Jurkat, Clone E6-1 (cell line): ENCODE results near the gene PEA15.

Experiments used
- DNase-seq: peaks from one replicate; pipeline ENCODE4 v3.0.0-alpha.2; 2011; ENCODE audit warnings: low read depth, low spot score
- H3K4me3 ChIP-seq: 2 replicates; pipeline ENCODE4 v1.5.1; 2011; ENCODE audit warnings: mild to moderate bottlenecking, low read length, control low read depth, moderate library complexity

PEA15 gene

GRCh38 chr1:160227034-160227433, 21.9 kb downstream of the PEA15 start:
- DNase-seq: no peak
- no peak overlapping the region for H3K4me3 ChIP-seq

- DNase-seq: no peak
- no peak overlapping the region for H3K4me3 ChIP-seq
Measured at GRCh38 chr1:160227561-160227960, 22.4 kb downstream of the PEA15 start.

GRCh38 chr1:160228431-160228830, 23.2 kb downstream of the PEA15 start:
- H3K4me3 ChIP-seq: no peak overlapping the region
- no peak for DNase-seq

- no peak overlapping the region for H3K4me3 ChIP-seq
- DNase-seq: no peak
Measured at GRCh38 chr1:160232911-160233310, 27.7 kb downstream of the PEA15 start.

GRCh38 chr1:160236806-160237205, 31.6 kb downstream of the PEA15 start:
- H3K4me3 ChIP-seq: no peak overlapping the region

GRCh38 chr1:160237558-160237957, 32.4 kb downstream of the PEA15 start:
- H3K4me3 ChIP-seq: no peak overlapping the region
- DNase-seq: no peak

More at GRCh38 chr1:160236806-160237205, 31.6 kb downstream of the PEA15 start:
- no peak for DNase-seq

- DNase-seq: no peak
- no peak overlapping the region for H3K4me3 ChIP-seq
Measured at GRCh38 chr1:160238408-160238807, 33.2 kb downstream of the PEA15 start.

GRCh38 chr1:160239582-160240299, 34.6 kb downstream of the PEA15 start:
- no peak for DNase-seq
- no peak overlapping the region for H3K4me3 ChIP-seq

- no peak overlapping the region for H3K4me3 ChIP-seq
- no peak for DNase-seq
Measured at GRCh38 chr1:160243767-160244166, 38.6 kb downstream of the PEA15 start.

GRCh38 chr1:160244209-160244608, 39.0 kb downstream of the PEA15 start:
- DNase-seq: no peak
- H3K4me3 ChIP-seq: no peak overlapping the region

- H3K4me3 ChIP-seq: no peak overlapping the region
- no peak for DNase-seq
Measured at GRCh38 chr1:160245434-160245833, 40.2 kb downstream of the PEA15 start.

- H3K4me3 ChIP-seq: no peak overlapping the region
- no peak for DNase-seq
Measured at GRCh38 chr1:160247053-160247452, 41.9 kb downstream of the PEA15 start.

- H3K4me3 ChIP-seq: no peak overlapping the region
- DNase-seq: no peak
Measured at GRCh38 chr1:160251011-160251410, 45.8 kb downstream of the PEA15 start.

GRCh38 chr1:160251687-160252526, 46.7 kb downstream of the PEA15 start:
- no peak overlapping the region for H3K4me3 ChIP-seq
- DNase-seq: peak; percentile 45

GRCh38 chr1:160255781-160256300, 50.7 kb downstream of the PEA15 start:
- no peak overlapping the region for H3K4me3 ChIP-seq
- DNase-seq: no peak

GRCh38 chr1:160256396-160257046, 51.3 kb downstream of the PEA15 start:
- no peak overlapping the region for H3K4me3 ChIP-seq
- no peak for DNase-seq

GRCh38 chr1:160257411-160258015, 52.3 kb downstream of the PEA15 start:
- no peak overlapping the region for H3K4me3 ChIP-seq

GRCh38 chr1:160258177-160258798, 53.1 kb downstream of the PEA15 start:
- no peak for DNase-seq
- H3K4me3 ChIP-seq: no peak overlapping the region

More at GRCh38 chr1:160257411-160258015, 52.3 kb downstream of the PEA15 start:
- DNase-seq: no peak
